Osteoblast (primary cell): ENCODE results near the gene POLR2A. TPM values are rescaled to one million over a fixed set of nuclear protein-coding genes. Genes with fewer than 3 reads are reported as not detected.
"Not testable (repeated sequence)": the region's sequence is repeated elsewhere in the genome, so short reads cannot be mapped to it uniquely, and the experiment has no call there.

Experiments
- DNase-seq: peaks from one replicate; pipeline ENCODE4 v3.0.0; 2011; ENCODE audit warnings: low spot score, mixed read lengths; ENCODE audit not compliant: insufficient read length; ENCODE audit errors: missing footprints
- H2AFZ ChIP-seq: 2 replicates; pipeline ENCODE4 v1.6.0; 2011; ENCODE audit warnings: mild to moderate bottlenecking, low read length
- H3K27ac ChIP-seq: 2 replicates; pipeline ENCODE4 v1.5.1; 2011; ENCODE audit warnings: mild to moderate bottlenecking, low read depth, low read length, moderate library complexity
- H3K27me3 ChIP-seq: 2 replicates; pipeline ENCODE4 v1.6.0; 2012; ENCODE audit warnings: mild to moderate bottlenecking, control low read depth, inconsistent platforms, low read length, moderate library complexity; ENCODE audit not compliant: insufficient read depth
- H3K36me3 ChIP-seq: 2 replicates; pipeline ENCODE4 v1.5.1; 2011; ENCODE audit warnings: mild to moderate bottlenecking, low read length, control low read depth, moderate library complexity; ENCODE audit not compliant: insufficient read depth
- H3K4me1 ChIP-seq: 2 replicates; pipeline ENCODE4 v1.5.1; 2011; ENCODE audit warnings: mild to moderate bottlenecking, low read length, control low read depth, moderate library complexity; ENCODE audit not compliant: insufficient read depth
- H3K4me2 ChIP-seq: 2 replicates; pipeline ENCODE4 v1.6.0; 2011; ENCODE audit warnings: mild to moderate bottlenecking, low read length; ENCODE audit not compliant: insufficient read depth
- H3K4me3 ChIP-seq: fragments of 200-600 bp; sonication (generic); 3 replicates; pipeline ENCODE4 v1.5.1; 2012; ENCODE audit warnings: mild to moderate bottlenecking, low read length, inconsistent platforms; ENCODE audit not compliant: insufficient read depth
- H3K79me2 ChIP-seq: 2 replicates; pipeline ENCODE4 v1.6.0; 2012; ENCODE audit warnings: mild to moderate bottlenecking, low read length, control low read depth, inconsistent platforms; ENCODE audit not compliant: insufficient read depth
- H3K9me3 ChIP-seq: 2 replicates; pipeline ENCODE4 v1.5.1; 2011; ENCODE audit warnings: low read depth, low read length, control low read depth
- H4K20me1 ChIP-seq: 2 replicates; pipeline ENCODE4 v1.6.0; 2012; ENCODE audit warnings: mild to moderate bottlenecking, low read length, control low read depth; ENCODE audit not compliant: insufficient read depth
- CTCF ChIP-seq: IDR thresholded peaks from 2 replicates; pipeline ENCODE4 v1.5.1; 2011; ENCODE audit warnings: mild to moderate bottlenecking, low read depth, low read length, moderate library complexity; ENCODE audit errors: extremely low read depth
- total RNA-seq: library from RNA; depleted of rRNA; stranded (reverse); fragments of >200 nt; gene quantifications from 2 replicates; pipeline ENCODE4 v1.2.3, GENCODE V29; 2012

POLR2A gene
- total RNA-seq, 1 donor = 95.9 TPM

- H3K4me3 ChIP-seq = peak overlapping the region; percentile 82
- H4K20me1 ChIP-seq = peaks cover 43% of the 10 kb centered on the region
- no peak overlapping the region for H2AFZ ChIP-seq
- TF ChIP-seq CTCF = no peak
- H3K4me1 ChIP-seq = peaks cover 42% of the 10 kb centered on the region
- H3K36me3 ChIP-seq = peaks cover 5% of the 10 kb centered on the region
- H3K4me2 ChIP-seq = peak overlapping the region; percentile 95
- H3K27ac ChIP-seq = peak overlapping the region; percentile 93
- H3K27me3 ChIP-seq = no peaks in the 10 kb centered on the region
- DNase-seq = peak; percentile 94
- H3K79me2 ChIP-seq = peaks cover 69% of the 10 kb centered on the region
- H3K9me3 ChIP-seq = no peaks in the 10 kb centered on the region
Measured at GRCh38 chr17:7478276-7479212, 5.6 kb upstream of the POLR2A start.

GRCh38 chr17:7479213-7480088 is 4.7 kb upstream of the POLR2A start, which contains the start of gene ZBTB4:
Gene ZBTB4, minus strand, starts transcription at chr17:7479631. Its CDS starts 12,830 bp downstream, at chr17:7466801.
- H3K27ac ChIP-seq = peak within 1 kb of the TSS; percentile 93
- H3K4me2 ChIP-seq = peak within 1 kb of the TSS; percentile 96
- no peaks in the 10 kb centered on the region for H3K27me3 ChIP-seq
- no peak for TF ChIP-seq CTCF
- DNase-seq = peak; percentile 94
- H4K20me1 ChIP-seq = peaks cover 34% of the 10 kb centered on the region
- H3K79me2 ChIP-seq = peaks cover 60% of the 10 kb centered on the region
- peak within 1 kb of the TSS; percentile 82 for H3K4me3 ChIP-seq
- peak within 1 kb of the TSS; percentile 85 for H2AFZ ChIP-seq
- no peaks in the 10 kb centered on the region for H3K9me3 ChIP-seq
- H3K36me3 ChIP-seq = peaks cover 1% of the 10 kb centered on the region
- H3K4me1 ChIP-seq = peaks cover 42% of the 10 kb centered on the region

GRCh38 chr17:7480089-7480384 is 4.1 kb upstream of the POLR2A start:
- DNase-seq = no peak
- H3K9me3 ChIP-seq = no peaks in the 10 kb centered on the region
- H2AFZ ChIP-seq = peak overlapping the region; percentile 85
- H3K4me2 ChIP-seq = peak overlapping the region; percentile 96
- H4K20me1 ChIP-seq = peaks cover 34% of the 10 kb centered on the region
- H3K79me2 ChIP-seq = peaks cover 58% of the 10 kb centered on the region
- no peaks in the 10 kb centered on the region for H3K27me3 ChIP-seq
- no peak for TF ChIP-seq CTCF
- H3K36me3 ChIP-seq = no peaks in the 10 kb centered on the region
- H3K27ac ChIP-seq = peak overlapping the region; percentile 88
- H3K4me3 ChIP-seq = peak overlapping the region; percentile 82
- H3K4me1 ChIP-seq = peaks cover 42% of the 10 kb centered on the region

- Histone ChIP-seq H3K27ac (peak within 1 kb of the TSS; percentile 100), H3K4me2 (peak within 1 kb of the TSS; percentile 96), H3K79me2 (peaks cover 56% of the 10 kb centered on the region), H4K20me1 (peaks cover 32% of the 10 kb centered on the region), H3K4me1 (peaks cover 40% of the 10 kb centered on the region)
- H3K27me3 ChIP-seq, H2AFZ ChIP-seq, H3K4me3 ChIP-seq, H3K9me3 ChIP-seq, DNase-seq, H3K36me3 ChIP-seq: not testable (repeated sequence)
Measured at GRCh38 chr17:7481275-7481674, 2.9 kb upstream of the POLR2A start, which contains the start of gene SLC35G6. Gene SLC35G6, plus strand, starts transcription at chr17:7481446. Its CDS starts 71 bp downstream, at chr17:7481517.

- H3K9me3 ChIP-seq, H3K27me3 ChIP-seq, H2AFZ ChIP-seq, H3K4me3 ChIP-seq, H3K4me2 ChIP-seq, H3K36me3 ChIP-seq: not testable (repeated sequence)
- Histone ChIP-seq H3K27ac (peak overlapping the region; percentile 100), H4K20me1 (peaks cover 32% of the 10 kb centered on the region), H3K79me2 (peaks cover 56% of the 10 kb centered on the region), H3K4me1 (peaks cover 40% of the 10 kb centered on the region)
- peak; percentile 69 for DNase-seq
Measured at GRCh38 chr17:7481842-7482741, 2.1 kb upstream of the POLR2A start.
